ENCODE data around the gene CYP4A22. TPM values are rescaled to one million over a fixed set of nuclear protein-coding genes. Genes with fewer than 3 reads are reported as not detected.

CYP4A22 gene, protein sequence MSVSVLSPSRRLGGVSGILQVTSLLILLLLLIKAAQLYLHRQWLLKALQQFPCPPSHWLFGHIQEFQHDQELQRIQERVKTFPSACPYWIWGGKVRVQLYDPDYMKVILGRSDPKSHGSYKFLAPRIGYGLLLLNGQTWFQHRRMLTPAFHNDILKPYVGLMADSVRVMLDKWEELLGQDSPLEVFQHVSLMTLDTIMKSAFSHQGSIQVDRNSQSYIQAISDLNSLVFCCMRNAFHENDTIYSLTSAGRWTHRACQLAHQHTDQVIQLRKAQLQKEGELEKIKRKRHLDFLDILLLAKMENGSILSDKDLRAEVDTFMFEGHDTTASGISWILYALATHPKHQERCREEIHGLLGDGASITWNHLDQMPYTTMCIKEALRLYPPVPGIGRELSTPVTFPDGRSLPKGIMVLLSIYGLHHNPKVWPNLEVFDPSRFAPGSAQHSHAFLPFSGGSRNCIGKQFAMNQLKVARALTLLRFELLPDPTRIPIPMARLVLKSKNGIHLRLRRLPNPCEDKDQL
- not detected in 2 replicates for total RNA-seq

DNA sequence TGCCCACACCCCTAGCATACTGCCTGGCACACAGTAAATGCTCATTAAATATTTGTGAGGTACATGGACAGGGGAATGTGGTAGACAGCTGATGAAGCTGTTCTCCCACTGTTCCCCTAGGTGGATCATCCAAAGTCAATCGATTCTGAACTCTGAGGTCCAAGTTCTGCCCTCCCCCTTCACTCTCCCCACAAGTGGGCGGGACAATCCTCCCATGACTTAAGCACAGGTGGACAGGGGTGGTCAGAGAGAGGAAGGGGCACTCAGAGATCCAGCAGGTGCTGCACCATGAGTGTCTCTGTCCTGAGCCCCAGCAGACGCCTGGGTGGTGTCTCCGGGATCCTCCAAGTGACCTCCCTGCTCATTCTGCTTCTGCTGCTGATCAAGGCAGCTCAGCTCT lies at the start of gene CYP4A22:
Gene CYP4A22, plus strand, starts transcription at position 244 of the 400 bp plus-strand sequence. Its CDS starts 45 bp downstream, at position 289.

DNA sequence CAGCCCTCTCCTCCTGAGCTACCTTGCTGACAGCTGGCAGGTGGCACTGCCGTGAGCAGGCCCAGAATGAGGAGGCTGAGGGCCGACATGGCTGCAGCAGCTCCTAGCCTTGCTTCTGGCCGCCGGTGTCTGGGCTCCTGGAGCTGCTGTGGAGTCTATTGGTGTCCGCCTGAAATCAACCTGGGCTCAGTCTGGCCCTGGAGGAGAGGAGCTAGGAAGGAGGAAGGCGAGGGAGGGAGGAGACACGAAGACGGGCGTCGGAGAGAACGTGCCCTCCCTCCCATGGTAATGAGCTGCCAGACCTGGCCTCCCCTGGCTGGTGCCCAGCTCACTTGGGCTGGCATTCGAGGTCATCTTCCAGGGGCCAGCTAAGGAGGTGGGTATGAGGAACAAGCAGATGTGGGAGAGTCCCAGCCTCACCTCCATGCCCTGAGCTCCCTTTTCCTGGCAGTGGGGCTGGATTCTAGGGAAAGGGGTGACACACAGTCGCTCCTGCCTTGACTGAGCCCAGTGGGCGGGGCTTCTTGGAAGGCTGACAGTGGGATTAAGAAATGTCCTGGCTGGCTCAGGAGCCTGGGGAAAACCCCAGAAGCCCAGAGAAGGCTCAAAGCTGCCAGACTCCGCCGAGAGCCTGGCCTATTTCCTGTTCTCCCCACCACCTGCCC lies 52.7 kb downstream of the CYP4A22 start, which contains the start of gene PDZK1IP1:
Gene PDZK1IP1, minus strand, starts transcription at position 193 of the 665 bp plus-strand sequence. Its CDS starts 104 bp downstream, at position 89.

Other genes with a start within 250 kb of the CYP4A22 start
- not detected in 2 replicates for gene CYP4A11, start 196.0 kb upstream of the CYP4A22 start, total RNA-seq
- gene CYP4X1, start 113.8 kb upstream of the CYP4A22 start, total RNA-seq, result 3.3 and 4.8 TPM in 2 replicates
- gene CYP4Z1, start 70.2 kb upstream of the CYP4A22 start, total RNA-seq, result not detected in 2 replicates
- gene PDZK1IP1, start 52.6 kb downstream of the CYP4A22 start, total RNA-seq, result 0.65 TPM in 1 of 2 replicates, not detected in the other
- 45.1 and 48.3 TPM in 2 replicates for gene TAL1, start 94.8 kb downstream of the CYP4A22 start, total RNA-seq
- 9.5 and 22.9 TPM in 2 replicates for gene STIL, start 176.7 kb downstream of the CYP4A22 start, total RNA-seq
- gene CMPK1, start 196.3 kb downstream of the CYP4A22 start, total RNA-seq, result 87.5 and 109 TPM in 2 replicates